ENCODE data around the gene ANKK1. TPM values are rescaled to one million over a fixed set of nuclear protein-coding genes. Genes with fewer than 3 reads are reported as not detected.

The ANKK1 gene
- total RNA-seq, 1 experiment from 2014 or later: 0.22 TPM

DNA sequence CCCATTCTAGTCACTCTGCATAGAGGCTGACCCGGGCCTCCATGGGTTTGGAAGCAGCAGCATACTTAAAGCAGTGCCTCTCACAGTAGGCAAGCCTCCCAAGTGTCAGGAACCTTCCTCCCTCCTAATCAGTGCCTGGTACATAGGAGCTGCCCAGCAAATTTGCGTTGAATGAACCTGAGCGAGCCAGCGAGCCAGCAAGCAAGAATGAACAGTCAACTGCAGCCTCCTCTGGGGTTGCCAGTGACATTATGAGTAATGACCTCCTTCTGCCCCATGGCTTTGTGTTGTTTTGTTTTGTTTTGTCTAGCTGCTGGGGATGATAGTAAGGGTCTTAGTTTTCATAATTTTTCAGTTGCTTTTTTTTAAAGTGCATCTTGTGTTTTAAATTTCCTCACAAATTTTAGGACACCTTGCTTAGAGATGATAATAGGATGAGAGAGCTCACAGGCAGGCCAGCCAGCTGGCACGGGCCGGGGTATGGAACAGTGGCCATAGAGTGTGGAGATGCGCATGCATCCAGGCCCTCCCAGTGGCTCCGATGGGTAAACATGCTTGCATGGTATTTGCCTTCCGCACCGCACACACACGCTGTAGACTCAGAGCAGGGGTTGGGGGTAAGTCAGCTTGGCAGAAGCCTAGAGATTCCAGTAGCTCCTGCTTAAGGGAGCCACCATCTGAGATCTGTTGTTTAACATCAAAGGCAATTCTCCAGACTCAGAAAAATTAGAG, 37.1 kb upstream of the ANKK1 start:
- no TSS peak for BruUV-seq (replicated peaks)
- no peak for TF ChIP-seq ELF1 (IDR thresholded peaks at IDR 0.05; ENCODE audit: borderline replicate concordance, low read depth)
- DNase-seq (ENCODE audit: low read depth, low spot score) (no peak), ATAC-seq (no peak)
- Histone ChIP-seq H2AFZ (ENCODE audit: low read depth, low read length, poor library complexity, severe bottlenecking) (no peak overlapping the region), H3K36me3 (ENCODE audit: control insufficient read depth in 1 of 2, insufficient read depth in 2 of 2, low read length in 2 of 2) (no peaks in the 10 kb centered on the region), H3K9me3 (ENCODE audit: control insufficient read depth in 1 of 2, insufficient read depth in 1 of 2, low read depth in 1 of 2, low read length in 2 of 2) (no peaks in the 10 kb centered on the region), H3K79me2 (ENCODE audit: insufficient read depth, low read length) (no peaks in the 10 kb centered on the region), H4K20me1 (ENCODE audit: insufficient read depth) (no peaks in the 10 kb centered on the region), H3K9me2 (ENCODE audit: insufficient read depth) (no peaks in the 10 kb centered on the region), H3K4me3 (replicated peaks in 1 of 2; ENCODE audit: low read depth in 1 of 2, low read length in 2 of 2) (no peak overlapping the region), H3K27ac (ENCODE audit: low read depth, low read length) (no peak overlapping the region), H3K9ac (ENCODE audit: low read length) (no peak overlapping the region), H3K4me1 (ENCODE audit: control insufficient read depth in 1 of 2, insufficient read depth in 2 of 2, low read length in 2 of 2) (no peaks in the 10 kb centered on the region), H3K27me3 (ENCODE audit: insufficient read depth, low read length) (no peaks in the 10 kb centered on the region), H3K4me2 (ENCODE audit: low read length) (no peak overlapping the region)
- CTCF ChIA-PET: no interaction called here
- POLR2A ChIA-PET: no interaction called here
- intact Hi-C loops (cut with micrococcal nuclease): no loop called here
- RAD21 ChIA-PET (ENCODE audit: low non-redundant PET in 1 of 2, low total read pairs in 2 of 2, uncharacterized antibody in 2 of 2, unreplicated experiment in 2 of 2): no interaction called here

DNA sequence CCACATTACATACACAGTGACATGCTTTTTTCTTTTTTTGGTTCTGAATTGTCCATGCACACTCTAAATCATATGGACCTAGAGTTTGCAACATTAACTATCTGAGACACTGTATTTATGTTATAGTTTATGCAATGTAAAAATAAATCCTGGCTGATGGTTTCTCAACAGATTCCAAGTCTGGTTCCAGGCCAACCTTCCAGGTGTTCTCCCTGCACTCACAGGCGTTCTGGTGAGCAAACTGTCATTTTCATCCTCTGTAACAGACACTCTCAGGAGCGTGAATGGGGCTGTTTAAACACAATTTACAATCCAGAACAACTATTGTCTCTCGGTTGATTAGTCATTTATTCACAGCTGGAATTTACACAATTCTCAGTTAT, 36.5 kb upstream of the ANKK1 start:
- ATAC-seq (no peak), DNase-seq (ENCODE audit: low read depth, low spot score) (no peak)
- Histone ChIP-seq H3K9me2 (ENCODE audit: insufficient read depth) (no peaks in the 10 kb centered on the region), H3K4me1 (ENCODE audit: control insufficient read depth in 1 of 2, insufficient read depth in 2 of 2, low read length in 2 of 2) (no peaks in the 10 kb centered on the region), H3K9ac (ENCODE audit: low read length) (no peak overlapping the region), H3K27me3 (ENCODE audit: insufficient read depth, low read length) (no peaks in the 10 kb centered on the region), H3K4me3 (replicated peaks in 1 of 2; ENCODE audit: low read depth in 1 of 2, low read length in 2 of 2) (no peak overlapping the region), H3K36me3 (ENCODE audit: control insufficient read depth in 1 of 2, insufficient read depth in 2 of 2, low read length in 2 of 2) (no peaks in the 10 kb centered on the region), H3K27ac (ENCODE audit: low read depth, low read length) (no peak overlapping the region), H3K9me3 (ENCODE audit: control insufficient read depth in 1 of 2, insufficient read depth in 1 of 2, low read depth in 1 of 2, low read length in 2 of 2) (no peaks in the 10 kb centered on the region), H4K20me1 (ENCODE audit: insufficient read depth) (no peaks in the 10 kb centered on the region), H3K79me2 (ENCODE audit: insufficient read depth, low read length) (no peaks in the 10 kb centered on the region), H2AFZ (ENCODE audit: low read depth, low read length, poor library complexity, severe bottlenecking) (no peak overlapping the region), H3K4me2 (ENCODE audit: low read length) (no peak overlapping the region)
- intact Hi-C loops (cut with micrococcal nuclease): no loop called here
- TF ChIP-seq SP1 (IDR thresholded peaks at IDR 0.05; ENCODE audit: low read depth): no peak
- TF ChIP-seq TCF7L2 (IDR thresholded peaks at IDR 0.05; ENCODE audit: borderline replicate concordance, extremely low read depth, insufficient read depth, insufficient read length): no peak
- TF ChIP-seq EGR1 (IDR thresholded peaks at IDR 0.05; ENCODE audit: low read depth): no peak
- TF ChIP-seq, protein P1, sequence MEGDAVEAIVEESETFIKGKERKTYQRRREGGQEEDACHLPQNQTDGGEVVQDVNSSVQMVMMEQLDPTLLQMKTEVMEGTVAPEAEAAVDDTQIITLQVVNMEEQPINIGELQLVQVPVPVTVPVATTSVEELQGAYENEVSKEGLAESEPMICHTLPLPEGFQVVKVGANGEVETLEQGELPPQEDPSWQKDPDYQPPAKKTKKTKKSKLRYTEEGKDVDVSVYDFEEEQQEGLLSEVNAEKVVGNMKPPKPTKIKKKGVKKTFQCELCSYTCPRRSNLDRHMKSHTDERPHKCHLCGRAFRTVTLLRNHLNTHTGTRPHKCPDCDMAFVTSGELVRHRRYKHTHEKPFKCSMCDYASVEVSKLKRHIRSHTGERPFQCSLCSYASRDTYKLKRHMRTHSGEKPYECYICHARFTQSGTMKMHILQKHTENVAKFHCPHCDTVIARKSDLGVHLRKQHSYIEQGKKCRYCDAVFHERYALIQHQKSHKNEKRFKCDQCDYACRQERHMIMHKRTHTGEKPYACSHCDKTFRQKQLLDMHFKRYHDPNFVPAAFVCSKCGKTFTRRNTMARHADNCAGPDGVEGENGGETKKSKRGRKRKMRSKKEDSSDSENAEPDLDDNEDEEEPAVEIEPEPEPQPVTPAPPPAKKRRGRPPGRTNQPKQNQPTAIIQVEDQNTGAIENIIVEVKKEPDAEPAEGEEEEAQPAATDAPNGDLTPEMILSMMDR (IDR thresholded peaks at IDR 0.05 in 2 of 3, conservative IDR thresholded peaks at IDR 0.05 in 1 of 3; ENCODE audit: borderline replicate concordance in 1 of 3, insufficient read depth in 1 of 3, low read depth in 2 of 3, low read length in 2 of 3): no peak
- TF ChIP-seq, protein P2, sequence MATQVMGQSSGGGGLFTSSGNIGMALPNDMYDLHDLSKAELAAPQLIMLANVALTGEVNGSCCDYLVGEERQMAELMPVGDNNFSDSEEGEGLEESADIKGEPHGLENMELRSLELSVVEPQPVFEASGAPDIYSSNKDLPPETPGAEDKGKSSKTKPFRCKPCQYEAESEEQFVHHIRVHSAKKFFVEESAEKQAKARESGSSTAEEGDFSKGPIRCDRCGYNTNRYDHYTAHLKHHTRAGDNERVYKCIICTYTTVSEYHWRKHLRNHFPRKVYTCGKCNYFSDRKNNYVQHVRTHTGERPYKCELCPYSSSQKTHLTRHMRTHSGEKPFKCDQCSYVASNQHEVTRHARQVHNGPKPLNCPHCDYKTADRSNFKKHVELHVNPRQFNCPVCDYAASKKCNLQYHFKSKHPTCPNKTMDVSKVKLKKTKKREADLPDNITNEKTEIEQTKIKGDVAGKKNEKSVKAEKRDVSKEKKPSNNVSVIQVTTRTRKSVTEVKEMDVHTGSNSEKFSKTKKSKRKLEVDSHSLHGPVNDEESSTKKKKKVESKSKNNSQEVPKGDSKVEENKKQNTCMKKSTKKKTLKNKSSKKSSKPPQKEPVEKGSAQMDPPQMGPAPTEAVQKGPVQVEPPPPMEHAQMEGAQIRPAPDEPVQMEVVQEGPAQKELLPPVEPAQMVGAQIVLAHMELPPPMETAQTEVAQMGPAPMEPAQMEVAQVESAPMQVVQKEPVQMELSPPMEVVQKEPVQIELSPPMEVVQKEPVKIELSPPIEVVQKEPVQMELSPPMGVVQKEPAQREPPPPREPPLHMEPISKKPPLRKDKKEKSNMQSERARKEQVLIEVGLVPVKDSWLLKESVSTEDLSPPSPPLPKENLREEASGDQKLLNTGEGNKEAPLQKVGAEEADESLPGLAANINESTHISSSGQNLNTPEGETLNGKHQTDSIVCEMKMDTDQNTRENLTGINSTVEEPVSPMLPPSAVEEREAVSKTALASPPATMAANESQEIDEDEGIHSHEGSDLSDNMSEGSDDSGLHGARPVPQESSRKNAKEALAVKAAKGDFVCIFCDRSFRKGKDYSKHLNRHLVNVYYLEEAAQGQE (IDR thresholded peaks at IDR 0.05; ENCODE audit: low read depth): no peak
- CTCF ChIA-PET: no interaction called here
- POLR2A ChIA-PET: no interaction called here
- no TSS peak for BruUV-seq (replicated peaks)
- RAD21 ChIA-PET (ENCODE audit: low non-redundant PET in 1 of 2, low total read pairs in 2 of 2, uncharacterized antibody in 2 of 2, unreplicated experiment in 2 of 2): no interaction called here

Data from HCT116 (cell line).